Stimulated activated CD4-positive, alpha-beta T cell treated with anti-CD3 and anti-CD28 coated beads, Interleukin-4, amount 100 ng/mL, for 4 hours (primary cell): Measurements from ENCODE around the gene LILRA6.
"Not testable (repeated sequence)": the region's sequence is repeated elsewhere in the genome, so short reads cannot be mapped to it uniquely, and the experiment has no call there.

Experiments used
- DNase-seq, 2 experiments: peaks; one replicate each; pipeline ENCODE4 v3.0.0-alpha.2; 2020

Gene LILRA6

DNA sequence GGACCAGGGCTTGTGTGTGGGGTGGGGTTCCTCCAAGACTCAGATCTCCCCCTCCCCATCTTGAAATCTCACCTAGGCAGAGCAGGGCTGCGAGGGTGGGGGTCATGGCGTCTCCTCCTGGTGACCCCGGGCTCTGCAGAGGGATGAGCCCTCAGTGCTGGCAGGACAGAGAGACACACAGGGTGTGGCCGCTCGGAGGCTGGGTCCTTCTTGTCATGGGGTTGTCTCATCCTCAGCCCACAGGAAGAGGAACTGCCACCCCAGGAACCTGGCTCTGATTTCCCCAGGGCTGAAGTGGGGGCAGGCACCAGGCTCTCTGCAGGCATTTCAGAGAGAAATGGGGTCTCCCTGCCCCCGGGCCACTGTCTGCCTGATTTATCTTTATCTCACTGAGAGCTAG, at the start of gene LILRA6:
Gene LILRA6 (minus strand): TSS at position 145 of the 400 bp plus-strand sequence.
- not testable (repeated sequence) for DNase-seq

DNA sequence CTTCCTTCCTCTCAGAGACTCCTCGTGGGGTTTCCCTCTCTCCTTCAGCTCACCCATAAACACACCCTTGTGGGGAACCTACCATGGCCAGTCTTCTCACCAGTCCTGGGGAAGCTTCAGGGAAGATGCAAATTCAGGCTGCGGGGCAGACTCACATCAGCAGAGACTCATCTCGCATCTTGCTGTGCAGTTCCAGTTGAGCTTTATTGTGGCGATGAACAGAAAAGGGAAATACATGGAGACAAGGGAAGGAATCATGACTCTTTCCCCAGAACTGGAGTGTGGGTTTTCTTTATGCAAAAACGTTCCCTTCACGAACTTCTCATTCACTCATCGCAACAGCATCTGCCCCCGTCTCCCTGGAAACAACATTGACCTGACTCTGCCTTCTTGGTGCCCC, 46.6 kb upstream of the LILRA6 start:
- DNase-seq, result not testable (repeated sequence)

DNA sequence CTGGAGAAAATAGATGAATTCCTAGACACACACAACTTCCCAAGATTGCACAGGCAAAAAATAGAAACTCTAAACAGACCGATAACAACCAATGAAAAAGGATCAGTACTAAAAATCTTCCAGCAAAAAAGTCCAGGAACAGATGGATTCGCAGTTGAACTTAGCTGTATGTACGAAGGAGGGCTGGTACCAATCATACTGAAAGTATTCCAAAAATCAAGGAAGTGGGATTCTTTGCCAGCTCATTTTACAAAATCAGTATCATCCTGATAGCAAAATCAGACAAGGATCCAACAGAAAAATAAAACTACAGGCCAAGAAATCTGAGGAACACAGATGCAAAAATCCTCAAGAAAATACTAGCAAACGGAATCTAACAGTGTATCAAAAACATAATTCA, 44.9 kb upstream of the LILRA6 start:
- DNase-seq, result no peak

DNA sequence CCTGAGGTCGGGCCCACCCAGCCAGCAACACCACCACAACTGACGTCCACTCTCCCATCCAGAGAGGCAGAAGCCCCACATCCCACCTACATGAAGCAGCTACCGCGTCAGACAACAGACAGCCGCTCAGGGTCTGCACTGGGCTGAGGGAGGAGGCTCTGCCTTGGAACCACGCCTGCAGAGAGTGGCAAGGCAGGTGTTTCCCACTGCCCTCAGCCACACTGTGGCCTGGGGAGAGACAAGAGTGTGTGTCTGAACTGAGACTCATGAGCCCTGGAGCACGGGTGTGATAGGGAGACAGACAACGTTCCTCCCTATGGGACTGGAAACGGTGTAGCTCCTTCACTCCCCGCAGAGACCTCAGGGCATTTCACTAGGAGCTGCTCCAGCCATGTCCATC, 43.7 kb upstream of the LILRA6 start:
- not testable (repeated sequence) for DNase-seq

DNA sequence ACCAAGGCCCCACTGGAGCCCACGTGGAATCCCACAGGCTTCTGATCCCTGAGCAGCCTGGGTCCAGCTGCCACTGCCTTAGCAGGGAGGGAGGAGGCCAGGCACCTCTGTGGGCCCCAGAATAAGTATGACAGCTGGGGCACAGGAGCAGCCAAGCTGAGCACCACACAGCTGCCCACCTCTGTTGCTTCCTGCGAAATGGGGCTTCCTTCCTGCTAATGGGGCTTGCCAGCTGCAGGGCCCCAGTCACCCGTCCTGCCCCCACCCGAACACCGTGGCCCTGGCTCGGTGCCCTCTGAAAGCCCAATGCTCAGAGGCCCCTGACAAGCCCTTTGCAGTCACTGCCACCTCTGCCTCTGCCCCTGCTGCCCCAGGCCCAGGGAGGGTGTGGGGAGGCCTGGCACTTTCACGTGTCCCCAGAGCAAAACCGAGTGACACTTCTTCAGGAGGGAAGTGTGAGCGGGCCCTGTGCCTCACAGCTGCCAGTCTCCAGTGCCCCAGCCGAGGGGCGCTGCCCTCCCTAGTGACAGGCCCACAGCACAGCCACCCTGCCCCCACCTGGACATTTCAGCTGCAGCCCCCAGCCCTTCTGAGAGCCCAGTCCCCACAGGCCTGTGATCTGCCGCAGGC, 43.0 kb upstream of the LILRA6 start:
- DNase-seq, result not testable (repeated sequence)

DNA sequence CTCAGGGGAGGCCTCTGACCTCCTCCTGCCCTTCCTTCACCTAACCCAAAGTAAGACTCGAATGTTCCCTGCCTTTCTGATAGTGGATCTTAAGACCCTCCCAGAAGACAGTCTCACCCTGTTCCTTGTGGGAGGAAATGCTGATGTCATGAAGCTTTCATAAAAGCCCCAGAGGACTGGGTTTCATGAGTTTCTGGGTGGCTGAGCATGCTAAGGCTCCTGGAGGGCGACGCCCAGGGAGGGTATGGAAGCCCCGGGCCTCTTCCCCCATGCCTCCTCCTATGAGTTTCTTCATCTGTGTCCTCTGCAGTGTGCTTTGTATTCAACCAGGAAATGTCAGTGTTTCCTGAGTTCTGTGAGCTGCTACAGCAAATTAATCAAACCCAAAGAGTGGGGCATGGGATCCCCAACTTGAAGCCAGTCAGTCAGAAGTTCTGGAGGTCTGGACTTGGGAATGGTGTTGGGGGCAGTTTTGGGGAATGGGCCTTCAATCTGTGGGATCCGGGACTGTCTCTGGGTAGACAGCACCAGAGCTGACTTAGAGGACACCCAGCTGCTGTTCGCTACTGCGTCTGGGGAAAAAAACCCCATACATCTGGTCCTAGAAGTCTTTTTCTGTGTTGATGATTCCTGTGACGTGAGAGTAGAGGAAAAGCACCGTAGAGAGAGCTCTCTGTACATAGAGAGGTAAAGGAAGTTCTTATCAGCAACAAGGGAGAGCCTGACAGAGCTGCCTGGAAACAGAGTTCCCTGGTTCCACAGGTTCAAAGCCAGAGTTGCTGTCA, 40.3 kb upstream of the LILRA6 start:
- DNase-seq, result no peak

DNA sequence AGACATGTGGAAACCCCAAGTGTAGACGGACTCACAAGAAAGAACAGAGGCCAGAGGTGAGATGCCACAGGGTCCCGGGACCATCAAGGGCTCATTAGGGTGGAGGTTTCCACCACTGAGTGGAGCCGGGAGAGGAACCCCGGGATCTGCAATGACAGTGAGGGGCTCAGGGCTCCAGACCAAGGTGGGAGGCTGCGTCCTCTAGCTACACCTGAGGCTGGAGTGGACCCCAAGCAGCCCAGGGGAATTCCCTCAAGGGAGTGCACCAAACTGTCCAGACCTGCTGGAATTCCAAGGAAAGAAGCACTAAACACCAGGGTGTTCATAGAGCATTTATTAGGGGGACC, 39.1 kb upstream of the LILRA6 start:
- not testable (repeated sequence) for DNase-seq

DNA sequence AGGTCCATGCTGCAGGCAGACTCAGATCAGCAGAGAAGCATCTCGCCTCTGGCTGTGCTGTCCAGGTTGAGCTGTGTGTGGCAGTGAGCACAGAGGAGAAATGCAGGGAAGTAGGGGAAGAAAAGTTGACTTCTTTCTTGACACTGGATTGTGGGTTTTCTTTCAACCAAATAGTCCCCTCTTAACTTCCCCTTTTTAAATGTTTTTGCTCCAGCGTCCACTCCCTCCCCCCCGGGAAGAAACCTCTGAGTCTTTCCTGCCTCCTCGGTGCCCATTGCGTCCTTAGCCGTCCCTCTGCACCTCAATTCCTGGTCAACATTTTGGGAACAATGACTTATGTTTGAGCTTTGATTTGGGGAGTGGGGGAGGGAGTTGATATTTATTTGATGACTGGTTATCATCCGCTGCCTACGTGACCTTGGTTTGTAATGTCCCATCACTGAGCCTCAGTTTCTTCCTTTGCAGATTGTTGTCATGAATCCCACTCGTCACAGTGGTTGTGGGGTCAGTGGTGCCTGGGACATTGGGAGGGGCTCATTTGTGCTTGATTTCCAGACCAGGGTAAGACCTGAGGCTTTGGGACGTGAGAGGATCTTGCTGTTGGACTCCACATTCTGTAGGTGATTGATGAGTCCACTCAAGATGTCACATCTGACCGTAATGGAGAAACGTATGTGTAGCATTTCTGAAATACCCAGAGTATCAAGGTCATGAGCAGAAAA, 38.6 kb upstream of the LILRA6 start, which contains the start of gene LILRB2:
Gene LILRB2 (minus strand): TSS at position 104 of the 722 bp plus-strand sequence. CDS start 614 bp downstream, outside the sequence.
- DNase-seq, result no peak

DNA sequence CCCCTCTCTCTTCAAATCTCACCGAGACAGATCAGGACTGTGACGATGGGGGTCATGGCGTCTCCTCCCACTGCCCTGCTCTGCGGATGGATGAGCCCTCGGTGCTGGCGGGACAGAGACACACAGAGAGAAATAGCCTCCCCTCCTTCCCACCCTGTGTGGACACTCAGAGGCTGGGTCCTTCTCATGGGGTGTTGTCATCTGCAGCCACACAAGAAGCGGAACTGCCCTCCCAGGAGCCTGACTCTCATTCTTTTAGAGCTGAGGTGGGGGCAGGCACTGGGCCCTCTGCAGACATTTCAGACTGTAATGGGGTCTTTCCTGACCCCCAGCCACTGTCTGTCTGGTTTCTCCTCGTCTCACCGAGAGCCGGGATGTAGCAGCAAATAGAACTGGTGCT, 37.9 kb upstream of the LILRA6 start:
- not testable (repeated sequence) for DNase-seq

DNA sequence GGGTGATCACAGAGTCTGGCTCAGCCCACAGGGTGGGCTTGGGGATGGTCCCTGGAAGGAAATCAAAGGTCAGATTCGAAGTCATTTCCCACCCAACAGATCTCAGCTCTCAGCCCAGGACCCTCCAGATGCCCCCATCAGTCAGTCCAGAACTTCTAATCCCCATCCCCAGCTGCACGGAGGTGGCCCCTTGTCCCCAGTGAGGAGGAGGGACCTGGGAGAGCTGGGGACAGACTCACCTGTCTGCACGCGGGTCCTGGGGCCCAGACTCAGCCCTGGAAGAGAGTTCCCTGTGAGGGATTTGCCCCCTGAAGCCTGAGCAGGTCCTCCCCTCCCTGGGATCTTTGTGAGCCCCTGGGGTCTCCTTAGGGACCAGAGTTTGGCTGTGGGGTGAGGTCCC, 37.4 kb upstream of the LILRA6 start:
- DNase-seq, result not testable (repeated sequence)

DNA sequence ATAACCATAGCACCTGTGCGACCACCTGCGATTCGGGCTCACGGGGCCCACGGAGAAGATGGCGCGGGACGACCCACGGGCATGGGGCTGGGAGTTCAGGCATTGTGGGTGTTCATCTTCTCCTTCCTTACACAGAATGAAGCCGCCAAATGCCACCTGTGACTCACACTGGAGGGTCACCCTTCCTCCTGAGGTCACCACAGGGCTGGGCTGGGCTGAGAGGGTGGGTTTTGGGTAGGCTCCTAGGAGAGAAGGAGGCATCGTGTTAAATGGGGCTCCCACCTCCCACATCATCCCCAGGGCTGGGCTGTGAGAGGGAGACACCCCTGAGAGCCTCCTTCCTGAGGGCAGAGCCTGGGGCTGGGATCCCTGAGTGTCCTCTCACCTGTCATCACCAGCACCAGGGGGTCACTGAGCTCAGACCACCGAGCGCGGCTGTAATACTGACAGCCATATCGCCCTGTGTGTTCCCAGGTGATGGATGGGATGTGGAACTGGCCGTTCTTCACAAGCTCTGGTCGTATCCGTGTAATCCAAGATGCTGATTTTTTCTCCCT, 36.9 kb upstream of the LILRA6 start:
- no peak for DNase-seq

DNA sequence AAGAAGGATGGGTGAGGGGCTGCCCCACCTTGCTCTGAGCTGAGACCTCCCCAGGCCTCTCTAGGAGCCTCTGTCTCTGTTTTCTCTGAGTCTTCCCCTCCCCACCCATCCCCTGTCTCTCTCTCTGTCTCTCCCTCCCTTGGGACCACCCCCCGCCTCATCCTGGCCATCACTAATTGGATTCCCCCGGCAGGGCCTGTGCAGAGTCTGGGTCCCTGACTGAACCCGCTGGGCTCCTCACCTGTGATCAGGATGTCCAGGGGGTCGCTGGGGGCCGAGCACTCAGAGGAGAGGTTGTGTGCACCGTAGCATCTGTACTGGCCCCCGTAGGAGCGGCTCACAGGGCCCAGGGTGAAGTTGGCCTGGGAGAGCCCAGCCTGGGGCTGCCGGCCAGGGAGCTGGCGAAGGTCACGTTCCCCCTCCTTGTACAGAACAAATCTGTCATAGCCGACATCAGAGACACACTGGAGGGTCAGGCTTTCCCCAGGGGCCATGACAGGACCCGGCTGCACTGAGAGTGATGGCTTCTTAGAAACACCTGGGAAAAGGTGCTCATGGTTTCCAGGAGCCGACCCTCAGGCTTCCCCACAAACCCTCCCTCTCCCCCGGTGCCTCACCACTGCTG, 36.1 kb upstream of the LILRA6 start:
- not testable (repeated sequence) for DNase-seq

DNA sequence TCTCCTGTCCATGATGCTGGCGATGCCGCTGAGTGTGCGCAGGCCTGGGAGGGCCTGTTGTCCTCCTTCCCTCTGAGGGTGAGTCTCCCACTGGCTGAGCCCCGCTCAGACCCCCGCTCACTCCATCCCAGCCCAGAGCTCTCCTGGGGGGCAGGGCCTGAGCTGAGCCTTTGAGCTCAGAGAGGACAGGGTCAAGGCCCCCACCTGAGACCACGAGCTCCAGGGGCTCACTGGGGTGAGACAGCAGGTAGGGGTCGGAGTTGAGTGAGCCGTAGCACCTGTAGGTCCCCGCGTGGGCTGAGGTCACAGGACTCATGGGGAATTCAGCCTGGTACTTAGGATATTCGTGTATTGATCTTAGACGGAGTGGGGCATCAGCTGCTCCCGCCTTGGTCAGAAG, 35.5 kb upstream of the LILRA6 start:
- not testable (repeated sequence) for DNase-seq

DNA sequence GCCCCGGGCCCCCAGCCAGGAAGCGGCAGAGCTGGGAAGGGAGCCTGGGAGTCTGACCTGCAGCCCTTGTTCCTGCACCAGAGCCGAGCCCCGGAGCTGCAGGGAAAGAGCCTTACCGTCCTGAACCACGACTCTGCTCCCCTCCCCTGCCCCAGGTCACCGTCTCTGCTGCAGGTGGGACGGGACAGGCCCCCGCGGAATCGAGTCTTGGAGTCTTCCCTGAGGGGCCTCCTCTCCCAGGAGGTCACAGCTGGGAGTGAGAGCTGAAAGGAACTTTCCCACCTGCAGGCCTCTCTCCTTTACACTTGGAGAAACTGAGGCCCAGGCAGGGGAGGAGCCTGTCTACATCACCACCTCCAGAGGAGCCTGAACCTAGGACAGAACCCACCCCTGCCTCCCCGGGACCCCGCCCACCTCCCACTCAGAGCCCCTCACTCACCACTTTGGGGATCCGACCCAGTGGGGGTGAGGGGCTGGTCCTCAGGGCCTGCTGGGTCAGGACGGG, 34.6 kb upstream of the LILRA6 start:
- DNase-seq, result not testable (repeated sequence)

DNA sequence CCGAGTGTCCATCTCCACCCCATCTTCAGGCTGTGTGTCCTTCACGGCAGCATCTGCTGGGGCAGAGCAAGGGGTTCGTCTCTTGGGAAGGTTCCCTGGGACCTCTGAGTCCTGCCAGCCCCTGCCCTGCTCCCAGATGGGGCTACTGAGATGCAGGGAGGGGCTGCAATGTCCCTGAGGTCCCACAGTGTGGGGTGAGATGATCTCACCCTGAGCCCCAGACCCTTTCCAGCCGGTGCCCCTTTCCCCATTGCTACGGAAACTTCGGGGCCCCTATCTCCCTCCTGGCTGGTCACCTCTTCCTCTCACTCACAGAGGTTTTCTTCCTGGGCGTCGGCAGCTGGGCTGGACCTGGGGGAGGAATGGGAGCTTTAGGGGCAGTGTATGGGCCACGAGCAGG, 33.4 kb upstream of the LILRA6 start:
- no peak for DNase-seq

DNA sequence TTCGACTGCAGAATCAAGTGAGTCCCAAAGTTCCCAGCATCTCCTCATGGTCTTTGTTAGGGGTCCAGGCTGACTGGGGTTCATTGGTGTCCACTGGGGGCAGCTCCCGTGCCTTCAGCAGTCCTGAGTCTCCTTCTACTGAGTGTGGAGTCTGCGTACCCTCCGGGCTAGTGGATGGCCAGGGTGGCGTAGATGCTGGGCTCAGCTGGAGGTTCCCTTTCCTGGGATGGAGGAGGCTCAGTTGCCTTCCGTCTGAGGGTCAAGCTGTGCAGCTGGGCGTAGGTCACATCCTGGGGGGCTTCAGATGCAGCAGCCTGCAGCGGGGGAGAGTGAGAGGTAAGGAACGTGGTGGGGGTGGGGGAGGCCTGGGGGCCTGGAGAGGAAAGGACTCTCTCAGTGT, 31.9 kb upstream of the LILRA6 start:
- DNase-seq, result not testable (repeated sequence)

DNA sequence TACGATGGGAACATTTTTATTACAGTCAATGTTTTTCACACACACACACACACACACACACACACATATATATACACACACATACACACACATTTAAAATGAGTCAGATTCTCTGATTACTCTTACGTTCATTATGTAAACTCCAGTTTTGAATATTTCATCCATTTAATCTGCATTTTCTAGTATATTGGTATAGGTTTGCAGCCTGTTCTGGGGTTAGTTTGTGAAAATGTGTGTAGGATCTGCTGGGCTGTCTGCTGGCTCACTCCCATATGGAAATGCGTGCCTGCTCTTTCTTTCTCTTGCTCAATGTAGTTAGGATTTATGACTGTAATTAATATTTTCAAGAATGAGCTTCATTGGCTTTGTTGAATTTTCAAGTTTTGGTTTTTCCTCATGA, 31.2 kb upstream of the LILRA6 start:
- no peak for DNase-seq

DNA sequence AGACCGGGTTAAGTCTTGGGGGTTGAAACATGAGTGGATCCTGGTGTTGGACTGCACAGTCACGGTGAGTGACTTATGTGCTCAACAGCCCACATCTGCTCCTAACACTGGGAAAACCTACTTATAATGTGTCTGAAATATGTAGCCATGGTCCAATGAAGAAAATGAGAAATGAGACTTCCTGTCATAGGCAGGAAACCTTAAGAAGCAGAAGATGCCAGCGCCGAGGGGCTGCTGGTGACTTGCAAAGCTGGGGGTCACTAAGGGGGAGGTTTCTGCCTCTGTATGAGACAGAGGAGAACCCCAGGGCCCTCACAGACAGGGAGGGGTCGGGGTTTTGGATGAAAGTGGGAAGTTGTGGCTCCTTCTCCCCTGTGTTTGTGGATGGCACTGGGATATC, 29.6 kb upstream of the LILRA6 start:
- DNase-seq, result not testable (repeated sequence)

DNA sequence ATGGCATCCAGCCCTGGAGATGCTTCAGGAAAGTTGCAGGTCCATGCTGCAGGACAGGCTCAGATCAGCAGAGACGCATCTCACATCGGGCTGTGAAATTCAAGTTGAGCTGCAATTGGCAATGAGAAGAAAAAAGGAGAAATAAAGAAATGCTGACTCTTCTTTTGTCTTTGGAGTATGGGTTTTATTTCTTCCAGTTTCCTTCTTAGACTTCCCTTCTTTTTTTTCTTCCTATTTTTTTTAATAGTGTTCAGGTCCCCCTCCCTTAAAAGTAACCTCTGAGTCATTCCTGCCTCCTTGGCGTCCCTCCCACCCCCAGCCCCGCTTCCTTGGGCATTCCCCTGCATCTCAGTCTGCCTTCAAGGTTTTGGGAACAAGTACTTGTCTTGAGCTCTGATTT, 29.0 kb upstream of the LILRA6 start:
- DNase-seq, result not testable (repeated sequence)

DNA sequence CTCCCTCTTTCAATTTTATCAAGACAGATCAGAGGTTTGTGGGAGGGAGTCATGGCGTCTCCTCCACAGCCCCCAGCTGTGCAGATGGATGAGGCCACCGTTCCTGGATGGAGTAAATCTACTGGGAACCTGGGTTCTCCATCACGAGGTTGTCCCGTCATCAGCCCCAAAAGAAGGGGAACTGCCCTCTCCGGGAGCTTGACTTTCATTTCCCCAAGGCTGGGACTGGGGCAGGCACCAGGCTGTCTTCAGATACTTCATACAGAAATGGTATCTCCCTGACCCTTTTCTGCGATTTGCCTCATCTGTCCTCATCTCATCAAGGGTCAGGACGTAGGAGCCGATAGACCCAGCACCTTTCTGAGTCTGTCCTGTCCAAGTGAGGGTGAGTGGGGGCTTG, 28.5 kb upstream of the LILRA6 start:
- DNase-seq, result no peak

DNA sequence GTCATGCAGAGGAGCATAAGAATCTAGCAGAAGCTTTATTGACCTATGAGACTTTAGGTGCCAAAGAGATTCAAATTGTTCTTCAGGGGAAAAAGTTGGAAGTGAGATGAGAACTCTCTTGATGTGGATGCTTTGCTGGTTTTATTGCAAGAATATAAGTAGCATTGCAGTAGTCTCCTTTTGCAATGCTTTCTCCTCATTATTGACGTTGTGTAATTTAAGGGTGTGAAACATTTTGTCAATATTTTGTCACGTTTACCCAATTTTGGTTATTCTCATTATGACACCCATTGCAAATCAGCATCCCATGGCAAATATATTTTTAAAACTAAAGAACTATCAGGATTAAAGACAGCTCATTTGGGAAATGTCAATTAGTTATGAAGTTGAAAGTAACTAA, 26.3 kb upstream of the LILRA6 start:
- DNase-seq, result no peak

DNA sequence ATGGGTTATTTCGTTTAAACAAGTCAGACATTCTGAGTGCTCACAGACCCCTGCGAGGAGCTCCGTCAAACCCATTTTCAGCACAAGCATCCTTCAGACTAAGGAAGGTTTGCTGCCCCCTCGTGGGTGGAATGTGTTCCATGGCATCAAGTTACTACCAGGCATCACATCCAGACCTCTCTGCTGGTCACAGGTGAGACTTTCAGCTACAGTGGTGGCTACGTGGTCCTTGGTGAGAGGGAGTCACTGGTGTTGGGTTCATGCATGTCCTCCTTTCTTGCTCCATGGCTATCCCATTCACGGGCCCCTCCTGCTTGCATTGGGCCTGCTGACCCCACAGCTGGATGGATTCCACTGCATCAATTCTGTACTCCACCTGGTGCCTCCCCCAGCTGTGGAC, 23.5 kb upstream of the LILRA6 start:
- peak; percentile 52 to 69 for DNase-seq

DNA sequence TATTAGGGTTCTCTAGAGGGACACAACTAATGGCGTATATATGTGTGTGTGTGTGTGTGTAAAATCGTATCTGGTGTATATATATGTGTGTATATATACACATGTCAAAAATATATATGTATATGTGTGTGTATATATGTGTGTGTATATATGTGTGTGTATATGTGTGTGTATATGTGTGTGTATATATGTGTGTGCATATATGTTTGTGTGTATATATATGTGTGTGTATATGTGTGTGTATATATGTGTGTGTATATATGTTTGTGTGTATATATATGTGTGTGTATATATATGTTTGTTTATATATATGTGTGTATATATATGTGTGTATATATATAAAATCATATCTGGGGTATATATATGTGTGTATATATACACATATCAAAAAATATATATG, 19.9 kb upstream of the LILRA6 start:
- no peak for DNase-seq
